GM19395 (cell line): ENCODE results near the gene PTCRA.
"Not testable (repeated sequence)": the region's sequence is repeated elsewhere in the genome, so short reads cannot be mapped to it uniquely, and the experiment has no call there.

ENCODE experiments used
- ATAC-seq: cut with Tn5 transposase; IDR thresholded peaks from one replicate; pipeline ENCODE4 v1.9.1; 2021; ENCODE audit warnings: mild to moderate bottlenecking, moderate library complexity; ENCODE audit not compliant: unreplicated experiment

Gene PTCRA

GRCh38 chr6:42915732-42916131, at the start of gene PTCRA:
Gene PTCRA (plus strand): TSS chr6:42916053. CDS start chr6:42916070, 17 bp downstream.
- no peak for ATAC-seq

- no peak for ATAC-seq
Measured at GRCh38 chr6:42870145-42870936, 45.5 kb upstream of the PTCRA start.

GRCh38 chr6:42871711-42872110, 44.1 kb upstream of the PTCRA start:
- no peak for ATAC-seq

GRCh38 chr6:42873313-42873712, 42.5 kb upstream of the PTCRA start:
- no peak for ATAC-seq

GRCh38 chr6:42877695-42878094, 38.2 kb upstream of the PTCRA start:
- ATAC-seq, result no peak

- ATAC-seq, result peak; percentile 89
Measured at GRCh38 chr6:42879372-42880239, 36.2 kb upstream of the PTCRA start, which contains the start of gene RPL7L1. Gene RPL7L1 (plus strand): TSS chr6:42879616. CDS start chr6:42879911, 295 bp downstream.

GRCh38 chr6:42880240-42880817, 35.5 kb upstream of the PTCRA start:
- not testable (repeated sequence) for ATAC-seq

- not testable (repeated sequence) for ATAC-seq
Measured at GRCh38 chr6:42880871-42881270, 35.0 kb upstream of the PTCRA start.

- no peak for ATAC-seq
Measured at GRCh38 chr6:42885702-42886101, 30.2 kb upstream of the PTCRA start.

- not testable (repeated sequence) for ATAC-seq
Measured at GRCh38 chr6:42888201-42888600, 27.7 kb upstream of the PTCRA start.

- ATAC-seq, result no peak
Measured at GRCh38 chr6:42889815-42890214, 26.0 kb upstream of the PTCRA start.

- ATAC-seq, result peak; percentile 93
Measured at GRCh38 chr6:42890311-42891198, 25.3 kb upstream of the PTCRA start.

- ATAC-seq, result no peak
Measured at GRCh38 chr6:42891199-42891722, 24.6 kb upstream of the PTCRA start.

GRCh38 chr6:42894041-42894828, 21.6 kb upstream of the PTCRA start:
- ATAC-seq, result not testable (repeated sequence)

GRCh38 chr6:42896178-42896719, 19.6 kb upstream of the PTCRA start:
- no peak for ATAC-seq

GRCh38 chr6:42898891-42899361, 16.9 kb upstream of the PTCRA start:
- ATAC-seq, result no peak

- no peak for ATAC-seq
Measured at GRCh38 chr6:42899871-42900270, 16.0 kb upstream of the PTCRA start.

- ATAC-seq, result no peak
Measured at GRCh38 chr6:42901538-42901957, 14.3 kb upstream of the PTCRA start.
